LNCaP clone FGC (cell line): ENCODE data around the gene AGRN.
A peak's percentile ranks its signal among the peaks of the same experiment; 100 is the strongest.
"Not testable (repeated sequence)": the region's sequence is repeated elsewhere in the genome, so short reads cannot be mapped to it uniquely, and the experiment has no call there.

Experiments used
- DNase-seq: peaks from one replicate; pipeline ENCODE4 v3.0.0-alpha.2; 2011; ENCODE audit warnings: low read depth
- H3K4me3 ChIP-seq: 2 replicates; pipeline ENCODE4 v1.5.1; 2011; ENCODE audit warnings: mild to moderate bottlenecking, low read depth, low read length, control low read depth
- TF ChIP-seq, protein P1 (sequence below): IDR thresholded peaks from 2 replicates; pipeline ENCODE4 v1.5.1; 2012; ENCODE audit warnings: mild to moderate bottlenecking; ENCODE audit not compliant: control insufficient read depth, insufficient read depth; ENCODE audit errors: extremely low read depth

Gene AGRN

DNA sequence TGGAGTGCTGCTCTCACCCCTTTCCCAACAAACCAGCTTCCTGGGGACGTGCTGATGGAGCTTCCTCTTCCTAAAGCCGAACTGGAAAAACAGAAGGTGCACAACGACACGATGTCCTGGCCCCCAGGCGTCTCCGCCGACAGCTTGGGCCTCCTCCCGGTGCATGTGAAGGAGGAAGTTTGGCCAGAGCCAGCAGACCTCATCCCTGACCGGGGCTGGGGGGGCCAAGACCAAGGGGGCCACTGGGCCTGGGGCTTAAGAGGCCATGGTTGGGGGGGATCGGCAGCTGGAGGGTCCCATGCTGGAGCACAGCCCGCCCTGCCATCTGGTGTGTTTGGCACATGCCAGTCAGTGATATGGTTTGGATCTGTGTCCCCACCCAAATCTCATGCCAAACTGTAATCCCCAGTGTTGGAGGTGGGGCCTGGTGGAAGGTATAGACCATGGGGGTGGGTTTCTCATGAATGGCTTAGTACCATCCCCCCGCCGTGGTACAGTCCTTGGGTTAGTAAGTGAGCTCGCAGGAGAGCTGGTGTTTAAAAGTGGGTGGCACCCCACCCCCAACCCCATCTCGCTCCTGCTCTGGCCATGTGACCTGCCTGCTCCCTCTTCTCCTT, 26.4 kb upstream of the AGRN start:
- DNase-seq = no peak
- H3K4me3 ChIP-seq = no peak overlapping the region
- TF ChIP-seq, protein P1, sequence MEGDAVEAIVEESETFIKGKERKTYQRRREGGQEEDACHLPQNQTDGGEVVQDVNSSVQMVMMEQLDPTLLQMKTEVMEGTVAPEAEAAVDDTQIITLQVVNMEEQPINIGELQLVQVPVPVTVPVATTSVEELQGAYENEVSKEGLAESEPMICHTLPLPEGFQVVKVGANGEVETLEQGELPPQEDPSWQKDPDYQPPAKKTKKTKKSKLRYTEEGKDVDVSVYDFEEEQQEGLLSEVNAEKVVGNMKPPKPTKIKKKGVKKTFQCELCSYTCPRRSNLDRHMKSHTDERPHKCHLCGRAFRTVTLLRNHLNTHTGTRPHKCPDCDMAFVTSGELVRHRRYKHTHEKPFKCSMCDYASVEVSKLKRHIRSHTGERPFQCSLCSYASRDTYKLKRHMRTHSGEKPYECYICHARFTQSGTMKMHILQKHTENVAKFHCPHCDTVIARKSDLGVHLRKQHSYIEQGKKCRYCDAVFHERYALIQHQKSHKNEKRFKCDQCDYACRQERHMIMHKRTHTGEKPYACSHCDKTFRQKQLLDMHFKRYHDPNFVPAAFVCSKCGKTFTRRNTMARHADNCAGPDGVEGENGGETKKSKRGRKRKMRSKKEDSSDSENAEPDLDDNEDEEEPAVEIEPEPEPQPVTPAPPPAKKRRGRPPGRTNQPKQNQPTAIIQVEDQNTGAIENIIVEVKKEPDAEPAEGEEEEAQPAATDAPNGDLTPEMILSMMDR = no peak

DNA sequence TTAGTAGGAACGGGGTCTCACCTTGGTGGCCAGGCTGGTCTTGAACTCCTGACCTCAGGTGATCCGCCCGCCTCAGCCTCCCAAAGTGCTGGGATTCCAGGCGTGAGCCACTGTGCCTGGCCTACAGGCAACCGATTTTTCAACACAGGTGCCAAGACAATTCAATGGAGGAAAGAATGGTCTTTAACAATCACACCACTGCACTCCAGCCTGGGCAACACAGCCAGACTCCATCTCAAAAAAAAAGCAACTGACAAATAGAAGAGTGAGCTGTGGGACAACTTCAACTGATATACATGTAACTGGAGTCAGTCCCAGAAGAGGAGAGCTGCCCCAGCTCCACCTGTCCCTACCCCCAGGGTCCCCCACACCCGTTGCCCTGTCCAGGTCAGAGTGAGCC, 25.4 kb upstream of the AGRN start:
- not testable (repeated sequence) for DNase-seq, H3K4me3 ChIP-seq

DNA sequence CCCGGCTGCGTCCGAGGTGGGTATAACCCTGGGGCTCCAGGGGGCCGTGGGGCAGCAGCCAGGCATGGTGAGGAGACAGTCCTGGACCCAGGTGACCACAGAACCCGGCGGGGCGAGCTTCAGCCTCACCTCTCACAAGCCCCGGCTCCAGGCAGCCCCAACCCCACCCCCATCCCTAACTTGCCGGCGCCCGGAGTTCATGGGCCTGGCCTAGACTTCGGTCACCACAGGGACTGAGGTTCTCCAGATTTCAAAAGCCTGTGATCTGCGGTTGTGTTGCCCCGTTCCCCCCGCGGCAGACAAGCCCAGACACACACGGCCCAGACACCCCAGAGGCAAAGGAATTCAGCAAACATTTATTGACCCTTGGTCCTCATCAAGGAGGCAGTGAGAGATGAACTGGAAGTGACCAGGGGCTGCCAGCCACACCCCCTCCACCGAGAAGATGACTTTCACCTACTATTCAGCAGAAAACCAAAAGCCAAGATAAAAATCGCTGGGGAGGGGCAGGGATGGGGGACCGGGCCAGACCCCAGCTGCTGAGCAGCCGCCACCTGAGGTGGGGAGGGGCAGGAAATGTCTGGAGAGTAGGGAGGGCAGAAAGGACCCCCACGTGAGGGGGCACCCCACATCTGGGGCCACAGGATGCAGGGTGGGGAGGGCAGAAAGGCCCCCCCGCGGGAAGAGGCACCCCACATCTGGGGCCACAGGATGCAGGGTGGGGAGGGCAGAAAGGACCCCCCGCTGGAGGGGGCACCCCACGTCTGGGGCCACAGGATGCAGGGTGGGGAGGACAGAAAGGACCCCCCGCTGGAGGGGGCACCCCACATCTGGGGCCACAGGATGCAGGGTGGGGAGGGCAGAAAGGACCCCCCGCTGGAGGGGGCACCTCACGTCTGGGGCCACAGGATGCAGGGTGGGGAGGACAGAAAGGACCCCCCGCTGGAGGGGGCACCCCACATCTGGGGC, 24.0 kb upstream of the AGRN start:
- H3K4me3 ChIP-seq = no peak overlapping the region
- DNase-seq = no peak
- TF ChIP-seq, protein P1 = no peak

DNA sequence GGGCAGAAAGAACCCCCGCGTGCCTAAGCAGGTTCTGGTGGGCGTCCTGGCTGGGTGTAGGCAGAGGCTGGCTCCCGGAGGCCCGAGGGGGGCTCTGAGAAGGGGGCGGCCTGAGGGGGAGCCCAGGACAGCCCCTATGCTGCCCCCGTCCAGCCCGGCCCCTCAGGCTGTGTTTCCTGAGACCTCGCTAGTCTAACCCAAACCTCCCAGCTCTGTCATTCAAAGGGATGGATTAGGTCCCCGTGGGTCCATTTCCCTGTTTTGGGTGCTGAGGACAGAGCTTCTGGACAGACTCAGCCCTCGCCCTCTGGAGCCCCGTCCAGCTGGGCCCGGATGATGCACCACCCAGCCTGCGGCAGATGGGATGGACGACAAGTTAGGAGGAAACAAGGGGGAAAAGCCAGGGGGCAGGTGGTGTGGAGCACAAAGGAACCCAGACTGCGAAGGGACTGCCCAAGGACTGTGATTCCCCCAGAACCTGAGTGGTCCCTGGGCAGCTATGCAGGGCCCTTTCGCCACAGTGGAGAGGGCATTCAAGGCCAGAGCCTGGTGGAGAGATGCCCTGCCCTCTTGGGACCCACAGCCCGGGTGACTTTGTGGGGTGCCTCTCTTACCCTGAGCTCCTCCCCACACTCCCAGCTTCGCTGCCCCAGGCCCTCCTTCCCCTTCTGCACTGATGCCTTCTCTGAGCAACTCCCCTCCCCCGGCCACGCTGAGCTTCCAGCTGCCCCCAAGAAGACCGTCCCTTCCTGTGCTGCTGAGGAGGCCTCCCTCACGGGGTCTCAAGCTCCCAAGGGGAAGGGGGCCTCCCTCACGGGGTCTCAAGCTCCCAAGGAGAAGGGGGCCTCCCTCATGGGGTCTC, 22.8 kb upstream of the AGRN start:
- TF ChIP-seq, protein P1 = no peak
- H3K4me3 ChIP-seq = no peak overlapping the region
- DNase-seq = no peak

DNA sequence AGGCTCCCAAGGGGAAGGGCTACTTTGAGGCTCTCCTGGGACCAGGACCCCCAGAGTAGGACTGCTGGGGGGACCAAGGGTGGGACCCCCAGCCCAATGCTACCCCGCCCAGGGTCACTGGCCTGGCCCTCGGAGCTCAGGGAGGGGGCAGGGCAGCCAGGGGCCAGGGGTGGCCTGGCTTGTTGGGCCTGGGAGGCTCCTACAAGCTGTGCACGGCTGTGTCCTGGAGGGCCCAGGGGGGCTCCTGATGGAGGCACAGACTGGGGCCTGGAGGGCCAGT, 22.3 kb upstream of the AGRN start:
- no peak overlapping the region for H3K4me3 ChIP-seq
- TF ChIP-seq, protein P1 = no peak
- no peak for DNase-seq

DNA sequence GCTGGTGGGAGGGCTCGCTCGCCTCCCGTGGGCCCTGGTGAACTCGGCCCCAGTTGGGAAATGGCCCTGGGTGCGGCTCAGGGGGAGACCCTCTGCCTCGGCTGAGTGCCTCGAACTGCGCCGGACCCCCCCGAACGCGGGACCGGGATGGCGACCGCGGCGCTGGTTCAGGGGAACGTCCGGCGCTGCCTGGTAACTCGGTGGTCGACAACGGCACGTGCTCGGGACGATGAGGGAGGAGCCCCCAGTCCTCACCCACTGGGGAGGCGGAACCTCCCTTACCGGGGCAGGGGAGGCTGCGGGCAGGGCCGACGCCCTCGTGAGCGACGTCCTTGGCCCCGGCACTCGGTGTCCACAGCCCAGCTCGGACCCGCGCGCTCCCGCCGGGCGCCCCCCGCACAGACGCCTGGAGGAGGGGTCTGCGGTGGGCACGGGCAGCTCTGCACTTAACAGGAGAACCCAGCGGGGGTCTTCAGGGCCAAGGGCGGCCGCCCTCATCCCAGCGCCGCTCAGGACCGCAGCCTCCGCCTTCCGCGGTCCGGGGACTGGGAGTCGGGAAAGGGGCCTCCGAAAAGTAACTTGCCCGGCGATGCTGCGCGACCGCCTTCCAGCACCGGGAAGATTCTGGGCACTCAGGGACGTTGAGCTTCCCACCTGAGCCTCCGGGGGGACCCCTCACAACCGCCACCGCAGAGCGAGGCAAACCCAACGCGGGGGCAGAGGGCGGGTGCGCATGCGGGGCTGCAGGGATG, 21.8 kb upstream of the AGRN start:
- TF ChIP-seq, protein P1 = no peak
- DNase-seq = no peak
- peak overlapping the region; percentile 78 for H3K4me3 ChIP-seq

DNA sequence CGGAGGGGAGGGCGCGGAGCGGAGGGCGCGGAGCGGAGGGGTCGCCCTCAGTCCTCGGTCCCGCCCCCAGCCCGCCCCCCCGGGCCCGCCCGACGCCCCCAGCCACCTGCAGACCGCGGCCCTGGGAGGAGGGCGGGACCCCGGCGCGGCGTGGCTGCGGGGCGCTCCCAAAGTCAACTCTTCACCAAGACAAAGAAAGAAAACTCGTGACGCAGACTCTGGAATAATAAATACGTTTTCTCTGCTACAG, 21.2 kb upstream of the AGRN start:
- peak overlapping the region; percentile 78 for H3K4me3 ChIP-seq
- DNase-seq = no peak
- TF ChIP-seq, protein P1 = no peak
